ENCODE measurements around the gene PHIP. TPM values are rescaled to one million over a fixed set of nuclear protein-coding genes. Genes with fewer than 3 reads are reported as not detected.

PHIP gene
- 14.6 and 15.5 TPM in 2 replicates for total RNA-seq

DNA sequence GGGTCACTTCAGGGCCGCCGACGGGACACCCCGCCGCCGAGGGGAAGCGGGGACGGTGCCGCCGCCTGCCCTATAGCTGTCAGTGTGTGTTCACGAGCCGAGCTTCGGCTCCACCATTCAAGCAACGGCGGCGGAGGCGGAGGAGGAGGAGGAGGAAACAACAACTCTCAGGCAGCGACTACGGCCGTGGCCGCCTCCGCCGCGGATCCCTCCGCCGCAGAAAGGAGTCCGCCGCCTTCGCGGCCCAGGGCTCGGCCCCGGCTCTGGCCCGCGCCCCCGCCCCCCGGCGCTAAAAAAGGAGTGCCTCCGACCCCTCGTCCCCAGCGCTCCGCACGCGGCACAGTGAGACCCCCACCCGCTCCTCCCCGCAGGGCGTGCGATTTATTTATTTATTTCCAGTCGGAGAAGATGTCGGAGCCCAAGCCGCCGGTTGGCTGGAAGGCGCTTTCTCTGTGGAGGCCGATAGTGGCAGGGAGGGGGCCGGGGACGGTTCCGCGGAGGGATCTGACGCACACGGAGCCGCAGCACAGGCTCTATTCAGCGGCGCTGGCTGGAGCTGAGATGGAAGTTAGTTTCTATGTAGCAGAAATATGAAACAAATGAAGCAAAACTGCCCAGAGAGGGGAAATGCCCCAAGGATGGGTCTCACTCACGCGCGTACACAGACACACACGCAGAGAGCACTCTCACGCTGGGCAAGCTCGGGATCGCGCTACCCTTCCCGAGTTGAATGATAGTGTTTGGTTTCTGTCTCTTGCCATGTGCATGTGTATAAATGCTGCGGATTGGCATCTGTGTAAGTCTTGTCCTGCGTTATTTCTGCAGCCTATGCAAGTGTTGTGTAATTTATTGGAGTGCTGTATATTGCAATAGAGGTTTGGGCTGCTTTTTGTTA is at the start of gene PHIP:
TSS of gene PHIP (minus strand) at position 180 of the 895 bp plus-strand sequence. CDS start 186 bp downstream, outside the sequence.
- no peaks in the 10 kb centered on the region for H3K36me3 ChIP-seq (ENCODE audit: control insufficient read depth, insufficient read depth, low read length)
- peak within 1 kb of the TSS; percentile 75 for H3K4me3 ChIP-seq (ENCODE audit: low read depth, low read length)
- TF ChIP-seq, protein P1, sequence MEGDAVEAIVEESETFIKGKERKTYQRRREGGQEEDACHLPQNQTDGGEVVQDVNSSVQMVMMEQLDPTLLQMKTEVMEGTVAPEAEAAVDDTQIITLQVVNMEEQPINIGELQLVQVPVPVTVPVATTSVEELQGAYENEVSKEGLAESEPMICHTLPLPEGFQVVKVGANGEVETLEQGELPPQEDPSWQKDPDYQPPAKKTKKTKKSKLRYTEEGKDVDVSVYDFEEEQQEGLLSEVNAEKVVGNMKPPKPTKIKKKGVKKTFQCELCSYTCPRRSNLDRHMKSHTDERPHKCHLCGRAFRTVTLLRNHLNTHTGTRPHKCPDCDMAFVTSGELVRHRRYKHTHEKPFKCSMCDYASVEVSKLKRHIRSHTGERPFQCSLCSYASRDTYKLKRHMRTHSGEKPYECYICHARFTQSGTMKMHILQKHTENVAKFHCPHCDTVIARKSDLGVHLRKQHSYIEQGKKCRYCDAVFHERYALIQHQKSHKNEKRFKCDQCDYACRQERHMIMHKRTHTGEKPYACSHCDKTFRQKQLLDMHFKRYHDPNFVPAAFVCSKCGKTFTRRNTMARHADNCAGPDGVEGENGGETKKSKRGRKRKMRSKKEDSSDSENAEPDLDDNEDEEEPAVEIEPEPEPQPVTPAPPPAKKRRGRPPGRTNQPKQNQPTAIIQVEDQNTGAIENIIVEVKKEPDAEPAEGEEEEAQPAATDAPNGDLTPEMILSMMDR (IDR thresholded peaks at IDR 0.05; ENCODE audit: insufficient read depth, low read length, poor library complexity, severe bottlenecking) = no peak
- peak; percentile 49 for DNase-seq (ENCODE audit: low read depth)
- no peaks in the 10 kb centered on the region for H3K27me3 ChIP-seq (ENCODE audit: control insufficient read depth, insufficient read depth, low read length)

DNA sequence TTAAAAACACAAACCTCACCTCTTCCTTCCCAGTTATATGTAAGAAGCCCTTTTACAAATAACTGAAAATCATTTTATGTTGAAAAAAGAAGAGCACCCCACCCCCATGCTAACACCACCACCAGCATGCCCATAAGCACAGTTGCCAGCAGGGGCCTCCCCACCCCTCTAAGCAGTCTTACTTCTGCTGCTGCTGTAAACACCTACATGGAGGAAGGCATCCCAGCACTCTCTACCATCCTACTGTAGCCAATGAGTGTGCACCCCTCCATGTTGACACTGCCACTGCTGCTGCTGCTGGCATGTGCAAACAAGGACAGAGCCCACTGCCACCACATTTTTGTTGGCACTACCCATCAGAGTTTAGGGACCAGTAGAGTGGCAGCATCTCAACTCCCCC is 49.6 kb upstream of the PHIP start:
- H3K36me3 ChIP-seq (ENCODE audit: control insufficient read depth, insufficient read depth, low read length) = no peaks in the 10 kb centered on the region
- DNase-seq (ENCODE audit: low read depth) = no peak
- no peak overlapping the region for H3K4me3 ChIP-seq (ENCODE audit: low read depth, low read length)
- H3K27me3 ChIP-seq (ENCODE audit: control insufficient read depth, insufficient read depth, low read length) = no peaks in the 10 kb centered on the region
- TF ChIP-seq, protein P1 (IDR thresholded peaks at IDR 0.05; ENCODE audit: insufficient read depth, low read length, poor library complexity, severe bottlenecking) = peak; percentile 16

DNA sequence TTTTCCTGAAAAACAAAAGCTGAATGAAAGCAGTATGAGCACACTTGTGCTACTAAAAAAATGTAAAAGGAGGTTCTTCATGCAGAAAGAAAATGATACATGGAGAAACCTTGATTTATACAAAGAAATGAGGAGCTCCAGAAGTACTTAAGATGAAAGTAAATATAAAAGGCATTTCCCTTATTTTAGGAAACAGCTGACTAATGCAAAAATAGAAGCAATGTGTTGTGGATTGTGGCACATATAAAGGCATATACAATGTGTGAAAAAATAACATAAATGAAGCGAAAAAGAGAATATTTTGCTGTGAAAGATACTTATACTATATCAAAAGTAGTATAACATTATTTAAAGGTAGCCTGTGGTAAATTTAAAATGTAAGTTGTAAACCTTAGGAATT is 41.2 kb upstream of the PHIP start:
- Histone ChIP-seq H3K27me3 (ENCODE audit: control insufficient read depth, insufficient read depth, low read length) (no peaks in the 10 kb centered on the region), H3K4me3 (ENCODE audit: low read depth, low read length) (no peak overlapping the region), H3K36me3 (ENCODE audit: control insufficient read depth, insufficient read depth, low read length) (no peaks in the 10 kb centered on the region)
- TF ChIP-seq, protein P1 (IDR thresholded peaks at IDR 0.05; ENCODE audit: insufficient read depth, low read length, poor library complexity, severe bottlenecking) = no peak
- DNase-seq (ENCODE audit: low read depth) = no peak

DNA sequence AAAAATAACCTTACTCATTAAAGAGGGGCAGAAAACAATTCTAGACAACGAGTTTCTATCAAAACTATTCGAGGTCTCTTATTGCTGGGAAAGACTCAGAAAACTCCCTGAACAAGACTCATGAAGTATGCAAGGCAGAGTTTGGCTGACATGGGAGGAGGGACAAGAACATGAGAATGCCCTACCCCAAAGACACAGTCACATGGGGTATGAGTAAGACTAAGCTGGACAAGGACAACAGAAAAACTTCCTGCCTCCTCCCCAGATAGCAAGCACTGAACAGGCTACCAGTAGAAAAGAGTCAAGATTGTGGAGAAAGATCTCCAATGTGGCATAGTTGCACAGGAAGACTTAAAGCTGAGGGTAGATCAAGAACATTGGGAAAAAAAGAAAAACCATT is 39.7 kb upstream of the PHIP start:
- Histone ChIP-seq H3K4me3 (ENCODE audit: low read depth, low read length) (no peak overlapping the region), H3K36me3 (ENCODE audit: control insufficient read depth, insufficient read depth, low read length) (no peaks in the 10 kb centered on the region), H3K27me3 (ENCODE audit: control insufficient read depth, insufficient read depth, low read length) (no peaks in the 10 kb centered on the region)
- no peak for DNase-seq (ENCODE audit: low read depth)
- TF ChIP-seq, protein P1 (IDR thresholded peaks at IDR 0.05; ENCODE audit: insufficient read depth, low read length, poor library complexity, severe bottlenecking) = no peak

DNA sequence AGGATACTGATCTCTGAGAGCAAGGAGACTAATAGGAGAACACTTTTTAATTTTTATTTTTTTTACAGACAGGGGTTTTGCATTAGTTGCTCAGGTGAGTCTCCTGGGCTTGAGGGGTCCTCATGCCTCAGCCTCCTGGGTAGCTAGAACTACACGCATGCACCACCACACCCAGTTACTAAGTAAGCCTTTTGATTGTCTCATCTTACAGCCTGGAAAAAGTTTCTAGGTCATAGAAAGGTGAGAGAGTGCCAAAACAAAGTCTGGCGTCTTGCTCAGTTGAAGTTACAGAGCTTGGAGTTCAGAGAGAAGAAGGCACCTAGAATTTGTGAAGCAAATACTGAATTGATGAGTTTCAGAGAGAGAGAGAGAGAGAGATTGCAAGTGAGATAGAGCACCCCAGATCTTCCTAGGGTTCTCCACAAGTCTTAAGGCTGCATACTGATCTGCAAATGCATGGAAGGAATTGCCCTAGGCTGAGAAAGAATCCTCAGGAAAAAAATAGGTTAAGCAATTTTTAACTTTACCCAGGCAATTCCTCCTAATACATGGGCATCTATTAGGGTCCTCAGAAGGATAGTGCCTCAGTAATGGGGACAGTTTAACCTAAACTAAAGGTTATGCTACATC is 37.6 kb upstream of the PHIP start:
- H3K27me3 ChIP-seq (ENCODE audit: control insufficient read depth, insufficient read depth, low read length) = no peaks in the 10 kb centered on the region
- no peak for DNase-seq (ENCODE audit: low read depth)
- TF ChIP-seq, protein P1 (IDR thresholded peaks at IDR 0.05; ENCODE audit: insufficient read depth, low read length, poor library complexity, severe bottlenecking) = no peak
- H3K4me3 ChIP-seq (ENCODE audit: low read depth, low read length) = no peak overlapping the region
- H3K36me3 ChIP-seq (ENCODE audit: control insufficient read depth, insufficient read depth, low read length) = no peaks in the 10 kb centered on the region
